Breast epithelium (tissue), 4 donors: ENCODE results near the gene CUBN. TPM values are rescaled to one million over a fixed set of nuclear protein-coding genes. Genes with fewer than 3 reads are reported as not detected.

Source experiments
- DNase-seq, 2 donors: peaks; one replicate each; pipeline ENCODE4 v3.0.0-alpha.2; 2019; ENCODE audit warnings: low spot score in 2 of 2
- H3K27ac ChIP-seq, 2 donors: fragments of 200-600 bp; sonication (generic) in 1 of 2; one replicate each; pipeline ENCODE4 v1.5.1; 2016 to 2019; ENCODE audit warnings: mild to moderate bottlenecking in 1 of 2
- H3K27me3 ChIP-seq, 2 donors: fragments of 200-600 bp; sonication (generic) in 1 of 2; one replicate each; pipeline versions ENCODE4 v1.5.1 to v1.6.0; 2017 to 2019; ENCODE audit warnings: control low read depth in 1 of 2, mild to moderate bottlenecking in 1 of 2
- H3K36me3 ChIP-seq: fragments of 200-600 bp; one replicate; pipeline ENCODE4 v1.5.1; 2019
- H3K4me1 ChIP-seq, 2 donors: fragments of 200-600 bp; sonication (generic); one replicate each; pipeline ENCODE4 v1.5.1; 2016 to 2019; ENCODE audit warnings: control low read depth in 1 of 2
- H3K4me3 ChIP-seq, 3 donors: fragments of 200-600 bp; sonication (generic); 1 replicate in 2 of 3; 2 replicates in 1 of 3; pipeline ENCODE4 v1.5.1; 2016 to 2019; ENCODE audit warnings: mild to moderate bottlenecking in 3 of 3, moderate library complexity in 2 of 3
- H3K9me3 ChIP-seq, 2 donors: fragments of 200-600 bp; sonication (generic) in 1 of 2; one replicate each; pipeline ENCODE4 v1.5.1; 2016 to 2019; ENCODE audit warnings: control low read depth in 1 of 2
- POLR2A ChIP-seq: fragments of 450-650 bp; IDR thresholded peaks from one replicate; pipeline ENCODE4 v1.6.1; 2016; ENCODE audit warnings: antibody characterized with exemption, mild to moderate bottlenecking, moderate library complexity
- POLR2AphosphoS5 ChIP-seq, 3 donors: sonication (generic); formaldehyde crosslinking; IDR thresholded peaks; one replicate each; pipeline ENCODE4 v1.6.1; 2017; ENCODE audit warnings: antibody characterized with exemption in 3 of 3
- intact Hi-C: fragments of 100-400 bp; cut with DNase I; formaldehyde crosslinking; loops from one replicate; pipeline ENCODE4 v1.15.1; 2023; ENCODE audit warnings: low total_unique reads
- total RNA-seq, 3 donors: library from RNA; depleted of rRNA; stranded (reverse); fragments of >200 nt; gene quantifications; one replicate each; pipeline ENCODE4 v1.1.0, GENCODE V29; 2016
- TF ChIP-seq, protein P1 (sequence below), 3 donors: fragments of 450-650 bp; IDR thresholded peaks; one replicate each; pipeline ENCODE4 v1.5.1; 2016 to 2017; ENCODE audit warnings: antibody characterized with exemption in 3 of 3, mild to moderate bottlenecking in 3 of 3, moderate library complexity in 3 of 3

Gene CUBN
- total RNA-seq, 3 donors from 2014 or later: 1.6 to 5.7 (median 5.0) TPM

DNA sequence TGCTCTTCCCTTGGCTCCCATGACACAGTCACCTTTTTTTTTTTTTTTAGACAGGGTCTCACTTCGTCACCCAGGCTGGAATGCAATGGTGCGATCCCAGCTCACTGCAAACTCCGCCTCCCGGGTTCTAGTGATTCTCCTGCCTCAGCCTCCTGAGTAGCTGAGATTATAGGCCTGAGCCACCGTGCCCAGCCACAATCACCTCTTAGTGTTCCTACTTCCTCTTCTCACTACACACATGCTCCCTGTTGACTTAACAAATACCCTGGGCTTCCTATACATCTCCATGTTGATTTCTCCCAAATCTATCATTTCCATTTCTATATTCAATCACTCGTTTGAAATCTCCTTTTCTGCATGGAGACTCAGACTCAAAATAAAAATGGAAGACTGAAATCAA lies 91.7 kb downstream of the CUBN start:
- intact Hi-C loops: no loop called here
- no peak for DNase-seq
- no peaks in the 10 kb centered on the region for H3K4me1 ChIP-seq
- TF ChIP-seq, protein P1, sequence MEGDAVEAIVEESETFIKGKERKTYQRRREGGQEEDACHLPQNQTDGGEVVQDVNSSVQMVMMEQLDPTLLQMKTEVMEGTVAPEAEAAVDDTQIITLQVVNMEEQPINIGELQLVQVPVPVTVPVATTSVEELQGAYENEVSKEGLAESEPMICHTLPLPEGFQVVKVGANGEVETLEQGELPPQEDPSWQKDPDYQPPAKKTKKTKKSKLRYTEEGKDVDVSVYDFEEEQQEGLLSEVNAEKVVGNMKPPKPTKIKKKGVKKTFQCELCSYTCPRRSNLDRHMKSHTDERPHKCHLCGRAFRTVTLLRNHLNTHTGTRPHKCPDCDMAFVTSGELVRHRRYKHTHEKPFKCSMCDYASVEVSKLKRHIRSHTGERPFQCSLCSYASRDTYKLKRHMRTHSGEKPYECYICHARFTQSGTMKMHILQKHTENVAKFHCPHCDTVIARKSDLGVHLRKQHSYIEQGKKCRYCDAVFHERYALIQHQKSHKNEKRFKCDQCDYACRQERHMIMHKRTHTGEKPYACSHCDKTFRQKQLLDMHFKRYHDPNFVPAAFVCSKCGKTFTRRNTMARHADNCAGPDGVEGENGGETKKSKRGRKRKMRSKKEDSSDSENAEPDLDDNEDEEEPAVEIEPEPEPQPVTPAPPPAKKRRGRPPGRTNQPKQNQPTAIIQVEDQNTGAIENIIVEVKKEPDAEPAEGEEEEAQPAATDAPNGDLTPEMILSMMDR (IDR thresholded peaks at IDR 0.05): no peak
- TF ChIP-seq POLR2A (no peak), POLR2AphosphoS5 (IDR thresholded peaks at IDR 0.05) (no peak)
- H3K36me3 ChIP-seq: no peaks in the 10 kb centered on the region
- no peak overlapping the region for H3K4me3 ChIP-seq
- no peaks in the 10 kb centered on the region for H3K9me3 ChIP-seq
- H3K27ac ChIP-seq: peak overlapping the region; percentile 64 to 90
- H3K27me3 ChIP-seq: no peaks in the 10 kb centered on the region

DNA sequence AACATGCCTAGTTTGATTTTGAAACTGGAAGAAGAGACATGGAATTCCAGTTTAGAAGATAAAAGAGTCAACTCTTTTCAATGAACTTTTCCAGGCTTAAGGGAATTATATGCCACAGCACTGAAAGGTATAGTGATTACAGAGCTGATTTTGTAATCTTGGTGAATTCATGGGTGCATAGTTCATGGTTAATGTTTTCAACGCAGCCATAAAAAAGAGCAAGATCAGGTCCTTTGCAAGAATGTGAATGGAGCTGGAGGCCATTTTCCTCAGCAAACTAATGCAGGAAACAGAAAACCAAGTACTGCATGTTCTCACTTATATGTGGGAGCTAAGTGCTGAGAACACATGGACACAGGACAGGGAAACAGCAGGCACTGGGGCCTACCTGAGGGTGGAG lies 94.2 kb downstream of the CUBN start:
- intact Hi-C loops: no loop called here
- Histone ChIP-seq H3K27me3 (no peaks in the 10 kb centered on the region), H3K4me3 (no peak overlapping the region), H3K9me3 (no peaks in the 10 kb centered on the region), H3K4me1 (no peaks in the 10 kb centered on the region), H3K36me3 (no peaks in the 10 kb centered on the region), H3K27ac (no peak overlapping the region)
- TF ChIP-seq POLR2AphosphoS5 (IDR thresholded peaks at IDR 0.05) (no peak), POLR2A (no peak)
- TF ChIP-seq, protein P1 (IDR thresholded peaks at IDR 0.05): no peak
- DNase-seq: no peak

DNA sequence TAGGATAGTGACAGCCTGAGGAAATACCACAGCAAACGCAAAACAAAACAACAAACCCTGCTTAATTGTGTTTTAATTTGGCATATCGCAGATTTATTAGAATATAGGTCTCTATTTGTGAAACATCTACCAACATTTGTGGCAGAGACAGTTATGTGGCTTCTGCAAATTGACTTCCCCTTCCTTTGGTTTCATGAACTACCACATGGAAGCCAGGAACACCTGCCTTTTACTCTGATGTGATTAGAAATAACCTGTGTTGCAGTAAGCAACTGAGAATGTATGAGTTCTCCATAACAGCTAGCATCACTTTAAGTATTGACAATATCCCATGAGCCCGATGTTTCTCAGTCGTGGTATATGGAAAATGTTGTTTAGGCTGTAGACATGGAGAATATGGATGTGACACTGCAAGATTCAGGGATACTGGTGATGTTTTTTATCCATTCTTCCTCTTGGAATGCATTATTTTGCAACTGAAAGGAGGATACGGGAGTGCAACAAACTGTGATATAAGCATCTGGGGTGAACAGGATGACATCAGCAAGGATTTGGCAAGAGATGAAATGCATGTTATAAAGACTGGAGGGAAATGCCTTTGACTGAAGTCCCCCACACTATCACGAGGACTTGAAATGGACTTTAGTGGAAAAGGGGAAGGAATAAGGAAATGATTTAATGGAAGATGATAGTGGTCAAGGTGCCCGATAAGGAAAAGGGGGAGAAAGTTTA lies 95.9 kb downstream of the CUBN start:
- TF ChIP-seq POLR2A: no peak
- no peak for TF ChIP-seq POLR2AphosphoS5 (IDR thresholded peaks at IDR 0.05)
- TF ChIP-seq, protein P1 (IDR thresholded peaks at IDR 0.05): no peak
- intact Hi-C loops: no loop called here
- Histone ChIP-seq H3K27ac (no peak overlapping the region), H3K4me3 (no peak overlapping the region), H3K36me3 (no peaks in the 10 kb centered on the region), H3K27me3 (no peaks in the 10 kb centered on the region), H3K9me3 (no peaks in the 10 kb centered on the region), H3K4me1 (no peaks in the 10 kb centered on the region)
- DNase-seq: no peak

DNA sequence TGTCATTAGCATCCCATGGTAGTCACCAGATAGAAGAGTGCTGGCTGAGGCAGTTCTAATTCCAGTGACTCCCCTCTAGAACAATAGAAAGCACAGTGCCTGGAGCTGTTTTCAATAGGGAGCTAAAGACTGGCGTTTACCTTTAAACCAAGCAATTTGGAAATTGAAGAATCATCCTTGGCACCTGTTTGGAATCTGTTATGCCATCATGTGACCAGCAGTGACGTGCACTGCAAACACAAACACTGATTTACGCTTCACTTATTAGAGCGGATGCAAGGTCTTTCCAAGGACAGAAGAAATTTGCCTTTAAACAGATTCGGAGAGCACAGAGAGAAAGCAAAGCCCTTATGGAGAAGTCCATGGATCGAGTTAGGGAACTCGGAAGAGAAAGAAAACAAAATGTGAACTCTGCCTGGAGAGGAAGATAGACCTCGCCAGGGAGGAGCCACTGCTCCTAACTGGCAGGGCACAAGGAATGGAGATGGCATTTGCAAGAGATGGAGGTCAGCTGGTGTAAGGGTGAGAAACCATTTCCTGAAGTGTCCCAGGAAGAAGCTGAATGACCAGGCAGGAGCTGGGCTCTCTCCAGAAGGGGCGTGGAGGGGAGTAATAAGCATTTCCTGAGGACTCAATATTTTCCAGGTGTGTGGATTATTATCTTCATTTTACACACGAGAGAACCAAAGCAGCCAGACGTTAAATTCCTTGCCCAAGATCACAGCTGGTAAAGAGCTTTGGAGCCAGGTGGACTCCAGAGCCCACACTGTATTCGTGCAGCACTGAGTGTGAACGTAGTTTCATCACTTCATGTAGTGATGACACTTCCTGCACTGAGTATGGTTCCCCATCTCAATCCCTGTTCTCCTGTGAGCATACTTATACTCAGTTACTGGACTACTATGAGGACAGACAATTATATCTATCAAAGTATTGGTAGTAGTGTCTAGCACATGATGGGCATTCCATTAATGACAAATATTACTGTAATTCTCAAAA lies 97.7 kb downstream of the CUBN start:
- no peak overlapping the region for H3K4me3 ChIP-seq

More for the DNA sequence above, 97.7 kb downstream of the CUBN start:
- Histone ChIP-seq H3K9me3 (no peaks in the 10 kb centered on the region), H3K27me3 (no peaks in the 10 kb centered on the region), H3K36me3 (no peaks in the 10 kb centered on the region), H3K4me1 (no peaks in the 10 kb centered on the region), H3K27ac (no peak overlapping the region)
- intact Hi-C loops: no loop called here
- DNase-seq: no peak
- TF ChIP-seq POLR2A (no peak), POLR2AphosphoS5 (IDR thresholded peaks at IDR 0.05) (no peak)
- TF ChIP-seq, protein P1 (IDR thresholded peaks at IDR 0.05): no peak
